Pancreas (tissue), 10 donors: ENCODE data around the gene RPEL1. TPM values are rescaled to one million over a fixed set of nuclear protein-coding genes. Genes with fewer than 3 reads are reported as not detected.

ENCODE experiments used
- ATAC-seq, 4 donors: fragments of 200-7000 bp; cut with Tn5 transposase; one replicate each; pipeline versions ENCODE4 v1.8.0 to v1.9.1; 2020; ENCODE audit warnings: mild to moderate bottlenecking in 4 of 4, moderate library complexity in 4 of 4
- DNase-seq, 6 donors: peaks; one replicate each; pipeline ENCODE4 v3.0.0-alpha.2; 2020
- FAIRE-seq: peaks from 2 replicates; lab custom pipeline; 2012; peaks lifted over from hg19 to GRCh38; lab: Jason Lieb, UNC
- H3K27ac ChIP-seq, 4 donors: fragments of 200-600 bp; sonication (generic); 1 replicate in 3 of 4; 2 replicates in 1 of 4; pipeline versions ENCODE4 v1.5.0 to v1.8.0; 2020
- H3K27me3 ChIP-seq, 4 donors: fragments of 200-600 bp; one replicate each; pipeline ENCODE4 v1.8.0; 2021
- H3K36me3 ChIP-seq, 3 donors: fragments of 200-600 bp; sonication (generic) in 1 of 3; one replicate each; pipeline versions ENCODE4 v1.5.0 to v1.8.0; 2020 to 2021
- H3K4me1 ChIP-seq, 3 donors: fragments of 200-600 bp; one replicate each; pipeline ENCODE4 v1.8.0; 2021
- H3K4me3 ChIP-seq, 4 donors: fragments of 200-600 bp; sonication (generic) in 2 of 4; one replicate each; pipeline versions ENCODE4 v1.5.0 to v1.8.0; 2020 to 2021
- H3K9me3 ChIP-seq, 4 donors: fragments of 200-600 bp; one replicate each; pipeline ENCODE4 v1.8.0; 2021
- CTCF ChIP-seq, 4 donors: fragments of 200-600 bp; sonication (generic) in 3 of 4; IDR thresholded peaks; one replicate each; pipeline versions ENCODE4 v1.5.0 to v1.8.0; 2021; ENCODE audit warnings: antibody characterized with exemption in 4 of 4
- WGBS, 2 donors: extraction: QIAGEN DNeasy Blood & Tissue Kit; methylation state at CpG; one replicate each; pipeline ENCODE4 v1.1.7; 2013; 5-methylcytosine and 5-hydroxymethylcytosine counted together
- intact Hi-C, 3 donors: fragments of 100-400 bp; cut with DNase I; formaldehyde crosslinking; loops; one replicate each; pipeline versions ENCODE4 v1.11.1 to v1.14.2; 2022
- polyA plus RNA-seq, 2 donors: library from polyadenylated mRNA; stranded (reverse); fragments of 200-250 nt; gene quantifications; one replicate each; pipeline ENCODE4 v1.2.3, GENCODE V29; 2013
- total RNA-seq, 6 donors: library from RNA; stranded (reverse); fragmentation: NEBNext Ultra II Directional in 4 of 6; extraction: Animal tissue kit (Norgen Biotek cat#: 25700) in 4 of 6; gene quantifications; one replicate each; pipeline versions ENCODE4 v1.2.1 to v1.2.4, GENCODE V29; 2021 to 2023
- donor health status: healthy with polysubstance abuse.
- donor health status: DM: no; HTN: no; CAD: no; lungs with moderate emphysema.
- donor health status: DM: no; HTN: no; CAD: no.
- donor health status: control.
- donor health status: control.
- donor health status: Bipolar disorder and iron deficiency.
- donor health status: DM: yes; HTN: yes; CAD: no.
- donor health status: DM: no; HTN: no; CAD: no.
- donor health status: DM: no; HTN: no; CAD: no.
- donor health status: DM: yes; HTN: yes; CAD: no.

The RPEL1 gene
- total and polyA plus RNA-seq, 8 donors, result not detected

GRCh38 chr10:103232772-103233488 is 12.8 kb upstream of the RPEL1 start:
- H3K36me3 ChIP-seq, result no peaks in the 10 kb centered on the region
- intact Hi-C loops, result loop anchor here in 1 of 3 donors (10.0 kb wide), 1 partner anchor 148 kb away; no protein-coding TSS in a partner anchor
- H3K27ac ChIP-seq, result no peak overlapping the region
- TF ChIP-seq CTCF (IDR thresholded peaks at IDR 0.05), result no peak
- H3K27me3 ChIP-seq, result no peaks in the 10 kb centered on the region
- DNase-seq (no peak), FAIRE-seq (no peak), ATAC-seq (no peak)
- H3K4me3 ChIP-seq, result no peak overlapping the region
- H3K9me3 ChIP-seq, result no peaks in the 10 kb centered on the region
- peaks cover 0 to 5% (median 0%) of the 10 kb centered on the region in 3 donors for H3K4me1 ChIP-seq
- 74 to 84% methylated on average over 7 of the region's 7 CpGs for WGBS, 2 donors

- Histone ChIP-seq H3K4me3 (no peak overlapping the region), H3K9me3 (no peaks in the 10 kb centered on the region), H3K27me3 (no peaks in the 10 kb centered on the region), H3K27ac (no peak overlapping the region), H3K36me3 (no peaks in the 10 kb centered on the region), H3K4me1 (peaks cover 0 to 3% (median 0%) of the 10 kb centered on the region in 3 donors)
- FAIRE-seq, result no peak
- WGBS, 2 donors, result 88 to 97% methylated on average over 2 of the region's 2 CpGs
- intact Hi-C loops, result loop anchor here in 1 of 3 donors (10.0 kb wide), 1 partner anchor 151 kb away; no protein-coding TSS in a partner anchor
- TF ChIP-seq CTCF (IDR thresholded peaks at IDR 0.05), result no peak
- no peak for DNase-seq
- no peak for ATAC-seq
Observed at GRCh38 chr10:103235775-103236174, 9.9 kb upstream of the RPEL1 start.

- FAIRE-seq (no peak), DNase-seq (no peak), ATAC-seq (peak in 2 of 4 donors; percentile 15 to 27)
- intact Hi-C loops, result loop anchor here in 1 of 3 donors (10.0 kb wide), 1 partner anchor 154 kb away; no protein-coding TSS in a partner anchor
- H3K9me3 ChIP-seq, result no peaks in the 10 kb centered on the region
- TF ChIP-seq CTCF (IDR thresholded peaks at IDR 0.05), result no peak
- H3K4me3 ChIP-seq, result no peak overlapping the region
- no peaks in the 10 kb centered on the region for H3K27me3 ChIP-seq
- H3K36me3 ChIP-seq, result no peaks in the 10 kb centered on the region
- 72 to 75% methylated on average over 11 of the region's 11 CpGs for WGBS, 2 donors
- no peak overlapping the region for H3K27ac ChIP-seq
- H3K4me1 ChIP-seq, result peaks cover 0 to 13% (median 10%) of the 10 kb centered on the region in 3 donors
Observed at GRCh38 chr10:103238506-103239252, 7.0 kb upstream of the RPEL1 start.

GRCh38 chr10:103241262-103242011 is 4.2 kb upstream of the RPEL1 start:
- Histone ChIP-seq H3K27me3 (no peaks in the 10 kb centered on the region), H3K36me3 (no peaks in the 10 kb centered on the region), H3K27ac (peak overlapping the region in 3 of 4 donors; percentile 42 to 85 (median 85)), H3K4me1 (peaks cover 0 to 13% (median 10%) of the 10 kb centered on the region in 3 donors), H3K9me3 (no peaks in the 10 kb centered on the region), H3K4me3 (peak overlapping the region in 1 of 4 donors; percentile 23)
- WGBS, 2 donors, result 24 to 30% methylated on average over 7 of the region's 7 CpGs
- ATAC-seq (peak; percentile 82 to 91 (median 86)), DNase-seq (peak in 5 of 6 donors; percentile 61 to 75 (median 69)), FAIRE-seq (no peak)
- no peak for TF ChIP-seq CTCF (IDR thresholded peaks at IDR 0.05)
- intact Hi-C loops, result loop anchor here in 1 of 3 donors (10.0 kb wide), 1 partner anchor 327 kb away; the partner anchor contains the start of gene CNNM2
